ENCODE data around the gene ABHD17A.

The ABHD17A gene

DNA sequence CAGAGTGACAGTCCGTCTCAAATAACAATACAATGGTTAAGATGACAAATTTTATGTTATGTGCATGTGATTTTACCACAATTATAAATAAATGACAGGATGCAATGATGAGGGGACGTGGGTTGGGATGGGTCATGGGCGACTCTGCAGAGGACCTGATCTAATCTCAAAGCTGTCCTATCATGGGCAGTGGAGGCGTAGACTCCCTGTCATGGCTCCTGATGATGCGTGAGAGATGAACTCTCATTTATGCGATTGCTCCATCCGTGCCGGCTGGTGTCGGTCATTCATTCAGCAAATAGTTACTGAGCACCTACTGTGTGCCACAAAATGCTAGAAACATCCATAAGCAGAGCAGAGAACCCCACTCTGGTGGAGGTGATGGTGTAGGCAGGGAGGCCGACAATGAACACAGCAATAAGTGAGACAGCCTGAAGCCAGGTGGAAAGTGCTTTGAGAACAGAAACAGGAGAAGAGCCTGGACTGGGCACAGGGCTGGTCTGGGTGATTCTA lies 35.4 kb downstream of the ABHD17A start:
- peaks cover 62% of the 10 kb centered on the region for H3K4me1 ChIP-seq (ENCODE audit: control insufficient read depth, low read length)
- peaks cover 38% of the 10 kb centered on the region for H3K36me3 ChIP-seq (ENCODE audit: control insufficient read depth, low read length)
- H3K27ac ChIP-seq (ENCODE audit: low read depth, low read length) = no peak overlapping the region
- H3K9me3 ChIP-seq (ENCODE audit: control insufficient read depth, insufficient read depth, low read length) = no peaks in the 10 kb centered on the region
- TF ChIP-seq EZH2phosphoT487 (IDR thresholded peaks at IDR 0.05; ENCODE audit: borderline replicate concordance, low read length) = no peak
- TF ChIP-seq, protein P1, sequence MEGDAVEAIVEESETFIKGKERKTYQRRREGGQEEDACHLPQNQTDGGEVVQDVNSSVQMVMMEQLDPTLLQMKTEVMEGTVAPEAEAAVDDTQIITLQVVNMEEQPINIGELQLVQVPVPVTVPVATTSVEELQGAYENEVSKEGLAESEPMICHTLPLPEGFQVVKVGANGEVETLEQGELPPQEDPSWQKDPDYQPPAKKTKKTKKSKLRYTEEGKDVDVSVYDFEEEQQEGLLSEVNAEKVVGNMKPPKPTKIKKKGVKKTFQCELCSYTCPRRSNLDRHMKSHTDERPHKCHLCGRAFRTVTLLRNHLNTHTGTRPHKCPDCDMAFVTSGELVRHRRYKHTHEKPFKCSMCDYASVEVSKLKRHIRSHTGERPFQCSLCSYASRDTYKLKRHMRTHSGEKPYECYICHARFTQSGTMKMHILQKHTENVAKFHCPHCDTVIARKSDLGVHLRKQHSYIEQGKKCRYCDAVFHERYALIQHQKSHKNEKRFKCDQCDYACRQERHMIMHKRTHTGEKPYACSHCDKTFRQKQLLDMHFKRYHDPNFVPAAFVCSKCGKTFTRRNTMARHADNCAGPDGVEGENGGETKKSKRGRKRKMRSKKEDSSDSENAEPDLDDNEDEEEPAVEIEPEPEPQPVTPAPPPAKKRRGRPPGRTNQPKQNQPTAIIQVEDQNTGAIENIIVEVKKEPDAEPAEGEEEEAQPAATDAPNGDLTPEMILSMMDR (IDR thresholded peaks at IDR 0.05; ENCODE audit: low read depth, low read length, poor library complexity, severe bottlenecking) = no peak
- no peak overlapping the region for H3K4me2 ChIP-seq (ENCODE audit: low read length)
- H3K27me3 ChIP-seq (ENCODE audit: control insufficient read depth, low read length) = no peaks in the 10 kb centered on the region
- no peaks in the 10 kb centered on the region for H3K9me2 ChIP-seq (replicated peaks; ENCODE audit: control insufficient read depth, low read length)
- peaks cover 3% of the 10 kb centered on the region; the same call in 1 of the 2 replicates for H3F3A ChIP-seq (ENCODE audit: control insufficient read depth, insufficient read depth)
- no peak overlapping the region for H3K4me3 ChIP-seq (ENCODE audit: low read length)
- peaks cover 78% of the 10 kb centered on the region for H3K79me2 ChIP-seq (ENCODE audit: control insufficient read depth, low read length)
- H4K20me1 ChIP-seq (ENCODE audit: control insufficient read depth, insufficient read depth, low read depth, low read length) = peaks cover 27% of the 10 kb centered on the region; the same call in 1 of the 2 replicates

DNA sequence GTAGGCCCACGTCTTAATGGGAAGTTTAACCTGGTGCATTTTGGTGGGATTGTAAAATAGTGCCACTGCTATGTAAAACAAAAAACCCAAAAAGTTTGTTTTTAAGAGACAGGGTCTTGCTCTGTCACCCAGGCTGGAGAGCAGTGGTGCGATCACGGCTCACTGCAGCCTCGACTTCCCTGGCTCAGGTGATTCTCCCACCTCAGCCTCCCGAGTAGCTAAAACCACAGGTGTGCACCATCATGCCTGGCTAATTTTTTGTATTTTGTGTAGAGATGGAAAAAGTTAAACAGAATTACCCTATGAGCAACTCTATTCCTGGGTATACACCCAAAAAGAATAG lies 36.2 kb downstream of the ABHD17A start:
- Histone ChIP-seq H3K9me2 (replicated peaks; ENCODE audit: control insufficient read depth, low read length) (no peaks in the 10 kb centered on the region), H3K9me3 (ENCODE audit: control insufficient read depth, insufficient read depth, low read length) (no peaks in the 10 kb centered on the region), H3K4me2 (ENCODE audit: low read length) (peak overlapping the region; percentile 31), H4K20me1 (ENCODE audit: control insufficient read depth, insufficient read depth, low read depth, low read length) (peaks cover 33% of the 10 kb centered on the region), H3F3A (ENCODE audit: control insufficient read depth, insufficient read depth) (peaks cover 3% of the 10 kb centered on the region; the same call in 1 of the 2 replicates), H3K79me2 (ENCODE audit: control insufficient read depth, low read length) (peaks cover 78% of the 10 kb centered on the region), H3K36me3 (ENCODE audit: control insufficient read depth, low read length) (peaks cover 42% of the 10 kb centered on the region), H3K4me3 (ENCODE audit: low read length) (peak overlapping the region; percentile 96), H3K4me1 (ENCODE audit: control insufficient read depth, low read length) (peaks cover 53% of the 10 kb centered on the region), H3K27me3 (ENCODE audit: control insufficient read depth, low read length) (no peaks in the 10 kb centered on the region), H3K27ac (ENCODE audit: low read depth, low read length) (peak overlapping the region; percentile 82; the same call in 1 of the 2 replicates)
- TF ChIP-seq, protein P1 (IDR thresholded peaks at IDR 0.05; ENCODE audit: low read depth, low read length, poor library complexity, severe bottlenecking) = no peak
- TF ChIP-seq EZH2phosphoT487 (IDR thresholded peaks at IDR 0.05; ENCODE audit: borderline replicate concordance, low read length) = no peak

DNA sequence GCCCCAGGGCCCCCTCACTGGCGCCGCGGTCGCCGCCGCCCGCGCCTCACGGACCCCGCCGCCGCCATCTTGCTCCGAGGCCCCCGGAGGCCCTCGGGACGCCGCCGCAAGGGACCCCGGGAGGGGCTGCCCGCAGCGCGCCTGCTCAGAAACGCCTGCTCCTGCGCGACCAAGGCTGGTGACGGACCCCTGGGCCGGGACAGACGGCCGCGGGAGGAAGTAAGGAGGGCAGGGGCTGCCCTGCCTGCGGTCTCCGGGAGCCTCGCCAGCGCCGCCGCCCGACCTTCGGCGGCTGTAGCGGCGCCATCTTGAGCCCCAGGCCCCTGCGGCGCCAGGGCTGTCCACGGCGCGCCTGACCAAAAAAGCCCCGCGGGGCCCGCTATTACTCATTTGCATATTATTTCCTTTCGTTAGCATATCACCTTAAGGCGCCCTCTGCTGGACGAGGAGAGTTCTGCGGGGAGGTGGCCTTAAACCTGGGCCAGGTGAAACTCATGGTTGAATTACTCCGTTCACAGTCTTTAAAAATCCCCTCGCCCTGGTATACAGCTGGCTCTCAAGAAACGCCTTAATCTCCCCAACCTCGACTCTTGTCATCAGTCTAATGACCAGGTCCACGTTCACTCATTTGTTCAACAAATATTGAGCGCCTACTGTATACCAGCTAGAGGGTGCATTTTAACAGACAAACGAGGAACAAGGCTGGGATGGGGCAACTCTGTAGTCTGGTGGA lies 36.7 kb downstream of the ABHD17A start, which contains the start of gene REXO1:
REXO1 (minus strand) TSS at position 85 of the 733 bp plus-strand sequence. CDS start 125 bp downstream, outside the sequence.
- Histone ChIP-seq H3K4me1 (ENCODE audit: control insufficient read depth, low read length) (peaks cover 48% of the 10 kb centered on the region), H3K9me3 (ENCODE audit: control insufficient read depth, insufficient read depth, low read length) (no peaks in the 10 kb centered on the region), H3K79me2 (ENCODE audit: control insufficient read depth, low read length) (peaks cover 78% of the 10 kb centered on the region), H3K27ac (ENCODE audit: low read depth, low read length) (peak within 1 kb of the TSS; percentile 82), H3F3A (ENCODE audit: control insufficient read depth, insufficient read depth) (peaks cover 3% of the 10 kb centered on the region; the same call in 1 of the 2 replicates), H3K4me3 (ENCODE audit: low read length) (peak within 1 kb of the TSS; percentile 96), H3K27me3 (ENCODE audit: control insufficient read depth, low read length) (no peaks in the 10 kb centered on the region), H3K9me2 (replicated peaks; ENCODE audit: control insufficient read depth, low read length) (no peaks in the 10 kb centered on the region), H4K20me1 (ENCODE audit: control insufficient read depth, insufficient read depth, low read depth, low read length) (peaks cover 35% of the 10 kb centered on the region), H3K4me2 (ENCODE audit: low read length) (peak within 1 kb of the TSS; percentile 94), H3K36me3 (ENCODE audit: control insufficient read depth, low read length) (peaks cover 45% of the 10 kb centered on the region)
- TF ChIP-seq, protein P1 (IDR thresholded peaks at IDR 0.05; ENCODE audit: low read depth, low read length, poor library complexity, severe bottlenecking) = peak; percentile 89
- no peak for TF ChIP-seq EZH2phosphoT487 (IDR thresholded peaks at IDR 0.05; ENCODE audit: borderline replicate concordance, low read length)

All from DOHH2 (cell line).